ENCODE data around the gene FGFR3. TPM values are rescaled to one million over a fixed set of nuclear protein-coding genes. Genes with fewer than 3 reads are reported as not detected.

Gene FGFR3
- total and polyA plus RNA-seq, 2 of the 4 experiments (the other 2 are of a cell fraction), result 0.18 to 0.67 TPM

- no peak for ATAC-seq (ENCODE audit: low read depth)
- Histone ChIP-seq H2BK120ac (ENCODE audit: low read depth, low read length) (no peak overlapping the region), H4K91ac (ENCODE audit: insufficient read depth, low read depth, low read length) (no peak overlapping the region), H3K18ac (ENCODE audit: low read depth, low read length) (no peak overlapping the region), H3K27ac (ENCODE audit: insufficient read depth, low read length) (no peak overlapping the region), H2BK15ac (ENCODE audit: low read depth, low read length) (no peak overlapping the region), H2BK20ac (ENCODE audit: low read depth, low read length) (no peak overlapping the region), H3K79me1 (ENCODE audit: low read depth in 1 of 2, low read length in 2 of 2) (no peaks in the 10 kb centered on the region), H3K9me1 (ENCODE audit: insufficient read depth, low read length) (no peaks in the 10 kb centered on the region), H3K4me3 (ENCODE audit: insufficient read depth, low read depth, low read length) (no peak overlapping the region), H2BK5ac (ENCODE audit: low read depth, low read length, poor library complexity, severe bottlenecking) (no peak overlapping the region), H2AK9ac (replicated peaks; ENCODE audit: low read depth, low read length, poor library complexity) (no peak overlapping the region), H3K56ac (ENCODE audit: extremely low read depth, insufficient read depth, low read length) (no peak overlapping the region), H3K23ac (ENCODE audit: low read depth, low read length) (no peak overlapping the region), H3K27me3 (ENCODE audit: control insufficient read depth, insufficient read depth, low read length) (no peaks in the 10 kb centered on the region; the same call in 1 of the 2 replicates), H2AFZ (replicated peaks; ENCODE audit: low read length, poor library complexity) (no peak overlapping the region), H3K14ac (replicated peaks; ENCODE audit: low read depth, low read length) (no peak overlapping the region), H3K9ac (ENCODE audit: low read depth, low read length) (no peak overlapping the region), H3K9me3 (ENCODE audit: control insufficient read depth, insufficient read depth, low read length) (no peaks in the 10 kb centered on the region), H3K4me2 (ENCODE audit: low read depth, low read length) (no peak overlapping the region), H3K36me3 (ENCODE audit: control insufficient read depth, insufficient read depth, low read length) (peaks cover 9% of the 10 kb centered on the region), H4K5ac (ENCODE audit: low read depth, low read length) (no peak overlapping the region), H4K20me1 (ENCODE audit: insufficient read depth, low read length) (peaks cover 4% of the 10 kb centered on the region; the same call in 1 of the 2 replicates), H3K4me1 (ENCODE audit: control insufficient read depth, insufficient read depth, low read length) (no peaks in the 10 kb centered on the region), H4K8ac (ENCODE audit: low read depth in 2 of 2, low read length in 2 of 2) (no peak overlapping the region), H2AK5ac (ENCODE audit: low read depth, low read length) (no peak overlapping the region), H3K4ac (ENCODE audit: low read depth, low read length) (no peak overlapping the region)
- BruUV-seq (replicated peaks), result no TSS peak
- dilution Hi-C loops (cut with HindIII; ENCODE audit: low sequenced_read_pairs, unreplicated experiment), result no loop called here
- no peak for DNase-seq
- intact Hi-C loops (cut with micrococcal nuclease), result no loop called here
- in situ Hi-C loops (cut with MboI; ENCODE audit: low sequenced_read_pairs), result no loop called here
- no peak for TF ChIP-seq USF2 (IDR thresholded peaks at IDR 0.05; ENCODE audit: low read depth, low read length)
- no peak for TF ChIP-seq POLR2A (IDR thresholded peaks at IDR 0.05; ENCODE audit: low read depth, low read length)
- TF ChIP-seq CEBPB (IDR thresholded peaks at IDR 0.05; ENCODE audit: low read depth, low read length), result no peak
- TF ChIP-seq ELK1 (IDR thresholded peaks at IDR 0.05; ENCODE audit: borderline replicate concordance, low read depth, low read length), result no peak
- no peak for TF ChIP-seq FOS (IDR thresholded peaks at IDR 0.05; ENCODE audit: low read depth, low read length)
- TF ChIP-seq MAZ (IDR thresholded peaks at IDR 0.05; ENCODE audit: borderline replicate concordance, low read depth, low read length), result no peak
- POLR2A ChIA-PET (ENCODE audit: unreplicated experiment), result no interaction called here
- CTCF ChIA-PET, result interaction anchor here (1.0 to 1.1 kb wide), 2 partner anchors 63 to 162 kb away, joined by 3 to 4 read pairs; no protein-coding TSS in a partner anchor
- 90% methylated on average over 8 of the region's 33 CpGs; no CpG with 5 or more reads in 1 of the 2 experiments for WGBS, 2 experiments (ENCODE audit: extremely low coverage in 2 of 2, insufficient read length in 1 of 2)
Measured at GRCh38 chr4:1746919-1747602, 46.0 kb upstream of the FGFR3 start.
